GM12892 (cell line): Measurements from ENCODE around the gene CFL1.

Source experiments
- POLR2A ChIP-seq: IDR thresholded peaks from 2 replicates; pipeline ENCODE4 v1.6.1; 2011; ENCODE audit warnings: low read depth, low read length, control low read depth
- POLR2AphosphoS5 ChIP-seq: IDR thresholded peaks from 2 replicates; pipeline ENCODE4 v1.6.1; 2011; ENCODE audit warnings: low read depth, low read length, control low read depth

- TF ChIP-seq POLR2A: no peak
- TF ChIP-seq POLR2AphosphoS5: no peak
Measured at GRCh38 chr11:65903068-65903481, 45.1 kb upstream of the CFL1 start.
